NCI-H1694 treated with DMSO at 0.1 percent for 48 hours (cell line): ENCODE data around the gene GRK6.

Experiments used
- DNase-seq: peaks from one replicate; lab custom pipeline; 2025; lab: John Stamatoyannopoulos, UW

The GRK6 gene

DNA sequence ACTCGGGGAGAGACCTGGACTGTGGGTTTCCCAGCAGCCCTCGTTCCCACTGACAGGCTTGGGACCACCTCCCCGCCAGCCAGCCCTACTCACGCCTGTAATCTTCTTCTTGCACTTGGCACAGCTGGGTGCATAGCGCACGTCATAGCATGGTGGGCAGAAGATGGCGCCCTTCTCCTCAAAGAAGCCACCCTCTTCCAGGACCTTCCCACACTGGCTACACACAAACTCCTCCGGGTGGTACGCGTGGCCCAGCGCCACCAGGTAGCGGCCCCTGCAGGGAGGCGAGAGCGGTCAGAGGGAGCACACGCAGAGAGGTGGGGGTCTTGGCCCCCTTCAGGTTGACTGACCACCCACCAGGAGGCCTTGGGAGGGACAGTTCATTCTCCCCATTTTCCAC lies 61.5 kb downstream of the GRK6 start:
- DNase-seq = no peak

DNA sequence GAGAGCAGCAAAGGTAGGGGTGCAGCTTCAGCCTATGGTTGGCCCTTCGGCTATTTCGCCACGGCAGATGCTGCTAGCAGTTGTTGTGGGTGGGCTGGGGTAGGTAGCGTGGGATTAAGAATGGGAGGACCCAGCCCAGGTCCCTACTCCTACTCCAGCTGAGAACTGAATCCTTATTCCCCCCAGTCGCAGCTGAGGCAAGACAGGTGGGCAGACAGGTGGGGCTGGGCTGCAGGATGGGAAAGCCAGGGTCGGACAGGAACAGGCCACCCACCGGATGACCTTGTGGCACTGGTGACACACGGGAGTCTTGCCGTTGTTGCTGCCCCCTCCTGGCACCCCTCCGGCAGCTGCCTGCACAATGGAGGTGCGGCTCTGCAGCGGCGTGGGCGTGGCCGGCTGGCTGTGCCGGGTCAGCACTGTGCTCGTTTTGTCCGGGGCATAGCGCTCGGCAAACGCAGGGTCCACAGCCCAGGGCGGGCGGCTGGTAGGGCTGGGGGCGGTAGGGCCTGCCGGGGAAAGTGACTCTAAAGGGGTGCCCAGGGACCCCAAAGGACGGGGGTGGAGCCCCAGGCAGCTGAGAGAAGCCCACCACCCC lies 62.7 kb downstream of the GRK6 start:
- DNase-seq = no peak

DNA sequence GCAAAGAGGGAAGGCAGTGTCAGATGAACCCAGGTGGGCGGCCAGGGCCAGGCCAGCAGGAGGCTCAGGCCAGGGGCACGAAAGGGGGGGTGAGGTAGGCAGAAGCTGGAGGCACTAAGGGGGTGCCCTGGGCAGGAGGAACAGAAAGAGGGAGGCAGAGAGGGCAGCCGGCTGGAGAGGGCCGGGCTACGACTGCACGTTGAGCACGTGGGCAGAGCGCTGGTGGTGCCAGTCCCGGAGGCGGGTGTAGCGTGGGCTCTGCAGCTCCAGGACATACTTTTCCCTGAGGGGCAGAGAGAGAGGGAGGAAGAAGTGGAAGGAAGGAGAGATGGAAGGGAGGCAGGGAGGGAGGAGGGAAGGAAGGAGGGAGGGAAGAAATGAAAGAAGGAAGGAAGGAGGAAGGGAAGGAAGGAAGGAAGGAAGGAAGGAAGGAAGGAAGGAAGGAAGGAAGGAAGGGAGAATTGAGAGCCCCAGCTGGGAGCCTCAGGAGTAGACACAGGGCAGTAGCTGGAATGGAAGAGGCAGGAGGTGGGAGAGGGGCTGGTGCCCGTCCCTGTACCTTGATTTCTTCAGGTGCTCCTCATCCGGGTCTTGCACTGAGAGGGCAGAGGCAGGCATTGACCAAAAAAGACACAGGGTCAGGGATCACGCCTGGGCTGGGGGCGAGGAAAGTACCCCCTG lies 64.0 kb downstream of the GRK6 start:
- DNase-seq = no peak

DNA sequence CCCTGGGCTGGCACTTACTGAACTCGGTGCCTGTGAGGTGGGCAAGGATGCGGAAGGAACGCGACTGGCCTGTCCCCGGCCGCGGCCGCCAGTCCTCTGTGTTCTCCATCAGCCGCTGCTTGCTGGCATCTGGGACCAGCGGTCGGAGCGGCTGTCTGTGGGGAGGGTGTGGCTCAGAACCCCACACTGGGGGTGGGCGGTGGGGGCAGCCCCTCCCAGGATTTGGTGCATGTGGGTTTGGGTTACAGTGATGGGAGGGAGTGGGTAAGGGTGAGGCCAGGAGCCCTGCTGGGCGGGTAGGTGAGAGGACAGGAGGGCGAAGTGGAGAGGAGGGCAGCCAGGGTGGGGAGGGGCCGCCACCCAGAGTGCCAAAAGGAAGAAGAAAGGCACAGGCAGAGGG lies 64.5 kb downstream of the GRK6 start:
- DNase-seq = no peak

DNA sequence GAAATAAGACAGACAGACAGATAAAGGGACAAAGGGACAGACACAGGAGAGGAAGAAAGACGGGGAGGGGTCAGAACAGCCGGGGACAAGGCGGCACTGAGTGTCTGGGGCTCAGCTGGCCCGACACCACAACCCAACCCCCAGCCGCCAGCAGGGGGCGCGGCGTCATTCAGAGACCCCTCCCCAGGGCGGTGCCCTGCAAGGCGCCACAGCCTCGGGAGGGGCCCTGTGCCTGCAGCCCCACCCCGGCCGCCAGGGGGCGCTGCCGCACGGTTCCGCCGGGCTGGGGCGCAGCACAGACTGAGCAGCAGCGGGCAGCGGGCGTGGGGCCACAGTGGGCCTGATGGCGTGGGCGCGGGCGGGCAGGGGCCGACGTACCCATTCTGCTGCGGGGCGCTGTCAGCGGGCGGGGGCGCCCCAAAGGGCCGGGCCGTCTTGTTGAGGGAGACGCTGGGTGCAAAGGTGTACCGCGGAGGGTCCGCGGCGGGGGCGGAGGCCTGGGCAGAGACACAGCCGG lies 65.0 kb downstream of the GRK6 start:
- peak; percentile 60 for DNase-seq

DNA sequence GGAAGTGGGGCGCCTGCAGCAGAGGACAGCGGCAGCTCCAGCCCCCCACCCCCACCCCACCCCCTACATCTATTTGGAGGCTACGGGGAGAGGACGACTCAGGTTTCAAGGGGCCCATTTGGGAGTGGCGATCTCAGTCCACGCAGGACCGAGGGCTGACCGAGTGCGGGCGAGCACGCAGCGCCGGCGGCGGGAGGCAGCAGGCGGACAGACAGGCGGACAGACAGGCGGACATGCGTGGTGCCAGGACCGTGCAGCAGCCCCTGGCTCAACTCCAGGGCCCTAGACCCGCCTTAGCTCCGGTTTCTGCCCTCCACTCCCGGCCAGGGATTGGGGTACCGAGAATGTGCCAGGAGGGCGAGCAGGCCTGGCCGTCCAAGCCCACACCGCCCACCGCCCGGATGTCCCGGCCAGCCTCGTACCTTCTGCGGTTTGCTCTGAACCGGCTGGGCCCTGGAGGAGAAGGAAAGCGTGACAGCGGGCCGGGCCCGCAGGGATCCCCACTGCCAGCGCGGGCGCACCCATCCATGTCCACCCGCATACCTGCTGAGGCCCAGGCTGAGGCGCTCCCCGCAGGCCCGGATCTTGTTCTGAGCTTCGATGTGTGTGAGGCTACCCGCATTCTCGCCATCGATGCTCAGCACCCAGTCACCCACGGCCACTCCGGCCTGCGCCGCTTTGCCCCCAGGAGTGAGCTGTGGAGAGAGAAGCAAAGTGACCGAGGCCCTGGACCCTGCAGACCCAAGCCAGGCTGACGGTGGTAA lies 65.7 kb downstream of the GRK6 start:
- no peak for DNase-seq
